Measurements from ENCODE around the gene PDGFRA.

PDGFRA gene

DNA sequence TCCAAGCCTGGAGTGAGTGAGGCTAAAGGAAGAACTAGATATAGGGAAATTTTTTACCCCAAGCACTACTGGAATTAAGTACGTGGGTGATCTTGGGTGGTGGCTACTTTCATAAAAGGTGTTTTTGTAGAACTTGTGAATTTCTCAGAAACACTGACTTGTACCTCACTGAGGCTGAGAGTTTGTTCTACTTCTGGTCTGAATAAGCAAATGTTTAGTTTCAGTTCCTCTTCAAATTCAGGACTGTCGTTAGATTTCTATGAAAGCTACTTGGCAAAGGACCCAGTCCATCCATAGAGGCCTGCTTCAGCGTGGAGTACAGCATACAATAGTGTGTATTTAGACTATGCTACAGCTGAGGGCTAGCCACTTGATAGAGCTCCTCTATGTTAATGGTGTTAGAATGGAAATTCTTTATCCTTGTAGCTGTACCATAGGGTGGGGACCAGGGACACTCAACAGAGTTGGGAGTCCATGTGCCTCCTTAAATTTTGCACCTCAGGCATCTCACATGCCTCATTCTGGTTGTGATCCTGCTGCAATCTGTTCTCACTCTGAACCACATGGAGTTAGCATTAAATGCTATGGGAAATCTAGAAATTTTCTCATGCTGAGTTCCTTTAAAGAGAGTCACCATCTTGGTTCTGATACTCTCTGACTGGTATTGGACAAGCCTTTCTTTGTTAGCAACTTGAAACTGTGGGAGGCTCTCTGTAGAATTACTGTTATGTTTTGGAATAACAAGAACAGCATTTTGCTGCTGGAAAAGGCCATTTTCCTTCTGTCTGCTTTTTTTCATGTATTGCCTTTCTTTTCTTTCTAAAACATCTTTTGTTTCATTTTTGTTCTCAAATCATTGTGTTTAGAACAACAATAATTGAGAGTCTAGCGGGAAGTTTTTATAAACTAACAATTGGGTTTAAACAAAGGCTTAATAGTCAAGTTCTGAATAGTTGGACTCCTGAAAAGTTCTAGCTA is 86.8 kb downstream of the PDGFRA start:
- TF ChIP-seq, protein P1, sequence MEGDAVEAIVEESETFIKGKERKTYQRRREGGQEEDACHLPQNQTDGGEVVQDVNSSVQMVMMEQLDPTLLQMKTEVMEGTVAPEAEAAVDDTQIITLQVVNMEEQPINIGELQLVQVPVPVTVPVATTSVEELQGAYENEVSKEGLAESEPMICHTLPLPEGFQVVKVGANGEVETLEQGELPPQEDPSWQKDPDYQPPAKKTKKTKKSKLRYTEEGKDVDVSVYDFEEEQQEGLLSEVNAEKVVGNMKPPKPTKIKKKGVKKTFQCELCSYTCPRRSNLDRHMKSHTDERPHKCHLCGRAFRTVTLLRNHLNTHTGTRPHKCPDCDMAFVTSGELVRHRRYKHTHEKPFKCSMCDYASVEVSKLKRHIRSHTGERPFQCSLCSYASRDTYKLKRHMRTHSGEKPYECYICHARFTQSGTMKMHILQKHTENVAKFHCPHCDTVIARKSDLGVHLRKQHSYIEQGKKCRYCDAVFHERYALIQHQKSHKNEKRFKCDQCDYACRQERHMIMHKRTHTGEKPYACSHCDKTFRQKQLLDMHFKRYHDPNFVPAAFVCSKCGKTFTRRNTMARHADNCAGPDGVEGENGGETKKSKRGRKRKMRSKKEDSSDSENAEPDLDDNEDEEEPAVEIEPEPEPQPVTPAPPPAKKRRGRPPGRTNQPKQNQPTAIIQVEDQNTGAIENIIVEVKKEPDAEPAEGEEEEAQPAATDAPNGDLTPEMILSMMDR (conservative IDR thresholded peaks at IDR 0.05; ENCODE audit: low read depth, low read length) = no peak

DNA sequence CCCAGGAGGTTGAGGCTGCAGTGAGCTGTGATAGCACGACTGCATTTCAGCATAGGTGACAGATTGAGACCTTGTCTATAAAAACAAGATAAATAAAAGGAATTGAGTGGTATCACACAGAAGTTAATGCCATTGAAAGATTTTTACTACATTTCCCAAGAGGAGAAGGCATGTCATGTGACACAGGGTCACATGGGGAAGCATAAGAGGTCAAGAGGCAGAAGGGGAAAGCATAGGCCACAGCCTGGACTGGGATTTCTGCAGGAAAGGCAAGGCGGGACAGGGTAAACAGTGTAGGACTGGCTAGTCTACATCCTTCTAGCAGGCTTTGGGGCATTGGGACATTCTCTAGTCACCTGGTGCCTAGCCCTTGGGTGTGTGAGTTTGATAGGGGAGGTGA is 88.6 kb downstream of the PDGFRA start:
- no peak for DNase-seq (ENCODE audit: low read depth)
- no peak overlapping the region for H3K4me3 ChIP-seq (ENCODE audit: low read length)
- TF ChIP-seq, protein P1 (conservative IDR thresholded peaks at IDR 0.05; ENCODE audit: low read depth, low read length) = no peak

More for the DNA sequence above, 86.8 kb downstream of the PDGFRA start:
- H3K4me3 ChIP-seq (ENCODE audit: low read length) = no peak overlapping the region
- DNase-seq (ENCODE audit: low read depth) = no peak

DNA sequence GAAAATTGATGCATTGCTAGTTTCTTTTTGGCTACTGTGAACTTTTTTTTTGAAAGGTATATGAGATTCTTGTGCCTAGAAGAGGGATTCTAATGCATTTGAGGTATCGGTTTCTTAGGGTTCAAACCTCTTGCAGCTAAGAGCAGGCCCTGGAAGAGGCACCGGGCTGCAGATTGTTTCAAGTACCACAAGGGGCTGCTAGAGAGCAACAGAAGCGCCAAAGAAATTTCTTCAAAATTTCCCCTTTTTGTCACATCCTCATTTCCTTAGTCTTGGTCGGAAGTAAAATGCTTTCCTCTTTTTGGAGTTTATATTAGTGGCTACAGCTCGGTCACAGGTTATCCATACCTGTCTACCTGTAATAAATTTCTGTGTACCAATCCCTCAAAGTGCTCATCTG is 89.8 kb downstream of the PDGFRA start:
- no peak overlapping the region for H3K4me3 ChIP-seq (ENCODE audit: low read length)
- TF ChIP-seq, protein P1 (conservative IDR thresholded peaks at IDR 0.05; ENCODE audit: low read depth, low read length) = peak; percentile 93
- peak; percentile 8 for DNase-seq (ENCODE audit: low read depth)

DNA sequence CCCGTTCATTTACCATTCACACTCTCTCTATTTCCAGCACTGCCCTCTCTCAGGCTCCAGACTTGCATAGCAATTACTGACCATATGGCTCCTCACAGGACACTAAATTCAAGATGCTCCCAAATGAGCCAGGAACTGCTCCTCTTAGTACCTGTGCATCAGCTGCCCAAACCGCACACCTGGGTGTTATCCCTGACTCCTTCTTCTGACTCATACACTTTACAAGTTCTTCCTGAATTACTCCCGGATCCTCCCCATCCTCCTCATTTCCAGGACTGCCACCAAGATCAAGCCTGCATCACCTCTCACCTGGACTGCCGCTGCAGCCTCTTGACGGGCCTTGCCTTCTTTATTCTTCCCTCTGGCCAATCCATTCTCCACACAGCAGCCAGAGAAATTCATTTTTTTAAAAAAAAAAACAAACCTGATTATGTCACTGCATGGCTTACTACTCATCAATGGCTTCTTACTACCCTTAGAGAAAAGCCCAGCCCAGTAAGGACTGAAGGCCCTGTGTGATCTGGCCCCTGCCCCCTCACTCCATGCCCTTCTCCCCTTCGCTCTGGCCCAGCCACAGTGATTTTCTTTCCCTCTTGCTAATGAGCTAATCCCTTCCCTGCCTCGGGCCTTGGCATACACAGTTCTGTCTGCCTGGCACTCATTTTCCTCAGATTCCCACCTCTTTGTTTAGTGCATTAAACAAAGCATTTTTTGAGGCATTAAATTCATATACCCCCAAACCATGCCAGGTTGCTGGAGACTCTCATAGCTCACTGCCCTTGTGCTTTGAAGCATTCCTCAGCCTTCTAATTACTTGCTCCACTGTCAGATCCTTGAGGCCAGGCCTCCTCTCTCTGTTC is 92.0 kb downstream of the PDGFRA start:
- TF ChIP-seq, protein P1 (conservative IDR thresholded peaks at IDR 0.05; ENCODE audit: low read depth, low read length) = no peak
- no peak for DNase-seq (ENCODE audit: low read depth)
- no peak overlapping the region for H3K4me3 ChIP-seq (ENCODE audit: low read length)

DNA sequence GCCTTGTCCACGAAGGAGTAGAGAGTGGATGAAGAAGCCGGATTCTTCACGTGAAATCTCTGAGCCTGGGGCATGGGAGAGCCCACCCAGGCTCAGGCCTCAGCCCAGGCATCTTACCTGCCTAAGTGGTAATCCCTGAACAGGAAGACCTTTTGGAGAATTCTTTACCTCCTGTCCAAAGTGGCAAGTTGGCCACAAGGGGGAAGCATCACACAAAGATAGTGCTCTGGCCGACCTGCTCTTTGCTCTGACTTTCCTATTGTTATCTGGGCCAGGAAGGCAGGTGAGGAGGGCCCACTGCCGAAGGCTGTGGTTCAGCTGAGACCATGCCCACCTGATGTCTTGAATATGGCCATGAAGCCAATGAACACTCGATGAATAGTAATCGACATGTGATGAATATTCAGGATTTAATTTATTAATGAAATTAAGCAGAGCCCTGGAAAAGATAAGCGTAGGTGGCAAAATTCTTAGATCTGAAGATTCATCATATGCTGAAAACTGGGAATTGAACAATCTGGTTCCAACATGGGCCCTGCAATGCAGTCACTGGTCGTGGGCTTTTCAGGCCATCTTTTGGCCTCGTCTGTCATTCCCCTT is 93.8 kb downstream of the PDGFRA start:
- H3K4me3 ChIP-seq (ENCODE audit: low read length) = no peak overlapping the region
- peak; percentile 21 for DNase-seq (ENCODE audit: low read depth)
- TF ChIP-seq, protein P1 (conservative IDR thresholded peaks at IDR 0.05; ENCODE audit: low read depth, low read length) = peak; percentile 86

DNA sequence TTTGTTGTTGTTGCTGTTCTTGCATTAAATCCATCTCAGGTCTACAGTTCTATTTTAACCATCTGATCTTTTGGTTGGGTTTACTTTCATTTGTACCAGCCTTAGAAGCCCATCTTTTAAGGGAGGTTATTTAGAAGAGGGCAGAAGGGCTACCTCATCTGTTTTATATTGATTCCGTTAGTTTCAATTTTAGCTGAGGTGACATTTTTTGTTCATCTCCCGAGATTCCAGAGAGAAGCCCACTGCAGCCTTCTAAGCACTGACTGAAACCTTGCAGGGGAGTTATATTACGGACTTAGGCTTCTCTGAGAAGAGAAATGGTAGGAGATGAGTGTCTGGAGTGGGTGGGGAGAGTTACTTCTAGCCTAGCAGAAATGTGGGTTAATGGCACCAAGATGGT is 101.8 kb downstream of the PDGFRA start:
- no peak overlapping the region for H3K4me3 ChIP-seq (ENCODE audit: low read length)
- TF ChIP-seq, protein P1 (conservative IDR thresholded peaks at IDR 0.05; ENCODE audit: low read depth, low read length) = no peak
- DNase-seq (ENCODE audit: low read depth) = no peak

Measured in retinal pigment epithelial cell (primary cell).